GM18519 (cell line): ENCODE results near the gene DUS1L.

Experiments used
- ATAC-seq: cut with Tn5 transposase; IDR thresholded peaks from one replicate; pipeline ENCODE4 v1.9.1; 2021; ENCODE audit warnings: mild to moderate bottlenecking, moderate library complexity; ENCODE audit not compliant: unreplicated experiment, low FRiP score

DUS1L gene

DNA sequence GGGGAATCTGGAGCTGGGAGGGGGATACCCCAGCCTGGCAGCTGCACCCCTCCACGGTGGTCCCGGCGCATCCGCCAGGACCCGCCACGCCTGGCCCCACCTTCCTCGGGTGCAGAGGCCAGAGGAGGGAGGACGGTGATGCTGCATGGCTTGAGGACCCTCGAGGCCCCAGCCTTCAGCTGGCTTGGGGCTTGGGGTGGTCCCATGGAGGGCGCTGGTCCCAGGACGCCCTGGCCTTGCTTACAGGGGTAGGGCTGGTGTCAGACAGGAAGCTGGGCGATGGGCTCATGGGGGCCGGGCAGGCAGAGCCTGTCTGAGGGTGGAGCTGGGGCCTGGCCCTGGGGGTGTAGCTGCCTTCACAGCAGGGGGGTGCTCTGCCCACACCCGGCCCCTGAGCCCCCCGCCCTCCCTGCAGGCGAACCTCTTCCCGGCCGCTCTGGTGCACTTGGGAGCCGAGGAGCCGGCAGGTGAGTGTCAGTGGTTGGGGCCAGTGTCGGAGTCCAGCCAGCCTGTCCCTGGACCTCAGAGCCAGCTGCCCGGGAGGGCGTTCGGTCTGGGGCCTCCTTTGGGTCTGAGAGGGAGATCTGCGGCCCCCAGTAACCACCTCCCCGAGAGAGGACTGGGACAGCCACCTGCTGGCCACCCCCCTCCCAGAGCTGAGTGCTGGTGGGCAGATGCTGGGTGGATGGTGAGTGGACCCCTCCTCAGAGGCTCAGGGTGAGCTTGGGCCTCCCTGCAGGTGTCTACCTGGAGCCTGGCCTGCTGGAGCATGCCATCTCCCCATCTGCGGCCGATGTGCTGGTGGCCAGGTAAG is 49.3 kb downstream of the DUS1L start:
- ATAC-seq = no peak

DNA sequence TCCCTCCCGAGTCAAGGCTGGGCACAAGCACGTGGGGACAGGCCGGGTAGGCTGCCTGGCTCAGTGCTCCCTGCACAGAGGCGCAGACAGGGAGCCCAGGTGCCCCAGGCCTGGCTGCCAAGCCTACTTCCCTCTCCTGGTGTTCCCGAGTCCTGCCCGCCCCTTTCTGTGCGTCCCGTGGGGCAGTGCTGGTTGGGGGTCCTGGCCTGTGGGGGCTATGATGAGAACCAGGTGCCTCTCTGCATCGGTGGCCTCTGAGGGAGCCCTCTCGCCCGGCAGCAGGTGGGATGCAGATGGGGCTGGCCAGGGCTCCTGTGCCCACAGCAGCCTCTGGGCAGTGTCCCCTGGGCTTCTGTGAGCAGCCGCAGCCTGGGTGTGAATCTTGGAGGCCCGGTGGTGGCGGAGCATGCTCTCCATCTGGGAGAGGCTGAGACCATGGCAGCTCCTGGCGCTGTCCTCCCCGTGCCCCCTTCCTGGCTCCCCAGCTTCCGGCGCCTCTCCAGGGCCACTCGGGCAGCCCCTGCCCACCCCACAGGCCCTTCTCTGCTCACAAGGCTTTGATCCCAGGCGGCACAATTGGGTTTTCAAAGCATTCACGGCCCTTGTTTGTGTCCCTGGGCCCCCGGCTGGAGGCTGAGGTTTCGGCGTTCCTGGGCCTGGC is 50.2 kb downstream of the DUS1L start:
- no peak for ATAC-seq

DNA sequence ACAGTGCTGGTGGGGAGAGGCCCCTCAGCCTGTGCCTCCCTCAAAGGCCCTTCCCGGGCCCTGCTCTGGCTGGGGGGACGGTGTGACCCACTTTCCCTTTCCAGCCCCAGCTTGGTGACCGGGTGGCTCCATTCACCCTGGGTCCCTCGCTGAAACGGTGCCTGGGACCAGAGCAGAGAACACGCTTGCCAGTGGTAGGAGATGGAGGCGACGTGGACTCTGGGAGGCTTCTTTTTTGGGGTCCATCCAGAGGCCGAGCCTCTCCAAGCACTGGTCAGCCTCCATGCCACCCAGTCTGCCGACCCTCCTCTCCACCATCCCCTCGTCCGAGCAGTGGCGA is 50.7 kb downstream of the DUS1L start:
- no peak for ATAC-seq

DNA sequence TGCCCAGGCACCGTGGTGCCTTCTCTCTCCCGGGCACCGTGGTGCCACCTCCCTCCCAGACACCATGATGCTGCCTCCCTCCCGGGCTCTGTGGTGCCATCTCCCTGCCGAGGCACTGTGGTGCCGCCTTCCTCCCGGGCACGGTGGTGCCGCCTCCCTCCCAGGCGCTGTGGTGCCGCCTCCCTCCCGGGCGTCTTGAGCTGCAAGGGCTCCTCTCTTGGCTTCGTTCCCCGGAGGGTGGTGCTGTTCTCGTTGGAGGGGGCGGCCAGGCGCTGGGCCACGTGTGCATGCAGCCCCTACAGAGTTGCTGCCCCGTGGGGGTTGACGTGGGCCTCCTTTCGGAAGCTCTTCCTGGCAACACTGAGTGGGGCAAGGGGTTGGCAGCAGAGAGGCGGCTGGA is 51.2 kb downstream of the DUS1L start:
- no peak for ATAC-seq

DNA sequence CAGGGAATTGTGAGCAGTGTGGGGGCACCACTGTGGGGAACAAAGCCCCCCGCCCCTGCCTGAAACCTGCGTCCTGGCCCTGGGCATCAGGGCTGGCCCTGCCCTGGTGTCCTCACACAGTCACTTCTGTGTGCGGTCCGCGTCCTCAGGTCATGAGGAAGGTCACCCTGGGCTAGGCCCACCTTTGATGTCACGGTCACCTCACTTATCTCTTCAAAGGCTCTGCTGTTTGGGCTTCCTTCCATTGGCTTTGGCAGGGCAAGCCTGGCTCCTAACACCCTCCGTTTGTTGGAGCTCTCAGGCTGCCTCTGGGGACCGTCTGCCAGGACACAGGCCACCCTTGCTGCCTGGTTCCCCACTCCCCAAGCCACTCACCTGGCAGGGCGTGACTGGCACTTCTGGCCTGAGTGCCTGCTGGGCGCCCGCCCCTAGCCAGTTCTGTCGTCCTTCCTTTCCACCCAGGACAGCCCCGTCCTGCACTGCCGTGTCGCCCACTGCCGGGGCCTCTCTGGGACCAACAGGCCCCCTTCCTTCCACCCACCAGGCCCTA is 51.8 kb downstream of the DUS1L start:
- ATAC-seq = no peak

DNA sequence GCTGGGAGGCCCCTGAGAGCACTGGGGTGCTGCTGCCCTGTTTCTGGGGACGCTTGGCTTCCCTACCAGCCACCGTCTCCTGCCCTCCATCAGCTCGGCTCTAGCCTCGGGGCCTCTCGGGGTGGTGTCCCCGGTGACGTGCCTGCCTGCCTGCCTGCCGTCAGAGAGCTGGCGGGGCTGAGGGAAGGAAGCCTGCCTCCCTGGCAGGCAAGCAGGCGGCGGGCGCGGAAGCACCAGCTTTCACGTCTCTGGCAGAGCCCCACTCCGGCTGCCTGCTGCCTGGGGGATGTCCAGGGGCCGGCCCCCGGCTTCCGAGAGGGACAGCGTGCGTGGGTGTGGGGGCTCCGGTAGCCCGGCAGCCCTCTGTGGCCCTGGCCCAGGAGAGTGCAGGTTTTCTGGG is 52.3 kb downstream of the DUS1L start:
- ATAC-seq = no peak

DNA sequence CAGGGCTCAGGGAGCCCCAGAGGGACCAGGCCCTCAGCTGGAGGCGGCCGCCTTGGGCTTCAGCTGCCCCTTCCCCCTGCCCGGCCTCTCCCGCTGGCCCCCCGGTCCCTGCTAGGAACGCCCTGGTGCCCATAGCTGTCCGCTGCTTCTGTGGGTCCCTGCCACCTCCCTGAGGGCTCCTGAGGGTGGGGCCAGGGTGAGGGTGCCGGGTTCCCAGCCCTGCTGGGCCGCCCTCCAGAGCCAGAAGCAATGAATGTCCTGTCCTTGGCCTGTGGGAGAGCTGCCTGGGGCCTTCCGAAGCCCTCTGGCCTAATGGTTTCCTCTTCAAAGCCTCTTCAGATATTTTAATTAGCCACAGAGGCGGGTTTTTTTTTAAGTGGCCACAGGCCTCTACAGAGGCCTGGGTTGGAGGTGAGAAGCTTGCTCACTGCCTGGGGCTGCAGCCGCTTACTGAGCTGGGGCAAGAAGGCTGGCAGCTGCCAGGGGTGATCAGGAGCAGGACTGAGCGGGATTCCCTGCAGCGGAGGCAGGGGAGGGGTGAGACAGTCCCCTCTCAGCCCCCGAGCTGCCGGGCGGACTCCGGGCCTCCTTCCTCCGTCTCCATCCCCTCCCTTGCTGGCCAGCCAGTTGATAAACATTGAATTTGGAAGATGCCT is 52.8 kb downstream of the DUS1L start:
- no peak for ATAC-seq

DNA sequence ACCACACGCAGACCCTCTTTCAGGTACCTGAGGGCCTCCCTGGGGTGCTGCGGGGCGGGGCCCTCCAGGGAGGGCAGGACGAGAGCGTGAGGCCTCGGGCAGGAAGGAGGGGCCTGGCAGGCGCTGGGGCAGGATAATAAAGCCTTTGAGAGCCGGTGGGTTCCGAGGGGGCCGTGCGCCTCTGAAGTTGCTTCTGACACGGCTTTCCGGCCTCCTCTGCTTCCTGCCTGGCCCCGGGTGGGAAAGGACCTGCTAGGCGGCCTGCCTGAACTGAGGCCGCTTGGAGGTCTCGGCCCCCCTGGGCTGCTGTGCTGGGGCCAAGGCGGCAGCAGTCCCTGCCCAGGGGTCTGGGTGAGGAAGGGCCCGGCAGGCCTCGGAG is 53.4 kb downstream of the DUS1L start:
- ATAC-seq = no peak

DNA sequence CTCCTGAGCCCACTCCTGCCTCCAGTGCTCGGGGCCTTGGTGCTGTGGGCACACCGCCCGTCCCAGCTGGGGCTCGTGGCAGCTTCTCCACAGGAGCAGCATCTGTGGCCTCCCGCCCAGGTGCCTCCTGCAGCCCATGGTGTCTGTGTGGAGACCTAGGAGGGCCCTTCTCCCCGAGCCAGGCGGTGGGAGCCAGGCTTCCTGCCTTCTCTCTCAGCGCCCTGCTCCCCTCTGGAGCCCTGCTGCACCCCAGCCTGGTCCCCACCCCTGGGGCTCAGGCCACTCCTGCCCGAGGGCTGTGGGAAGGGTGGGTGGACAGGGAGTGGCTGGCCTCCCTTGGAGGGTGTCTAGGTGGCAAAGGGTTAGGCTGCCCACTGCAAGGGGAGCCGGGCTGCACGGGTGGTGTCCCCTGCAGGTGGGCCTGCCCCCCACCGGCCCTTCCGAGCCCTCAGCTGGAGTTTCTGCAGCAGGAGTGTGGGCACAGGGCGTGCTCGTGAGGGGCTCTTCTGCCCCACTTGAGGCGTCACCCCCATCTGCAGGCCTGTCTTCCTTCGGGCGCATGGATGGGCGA is 53.9 kb downstream of the DUS1L start:
- ATAC-seq = no peak

DNA sequence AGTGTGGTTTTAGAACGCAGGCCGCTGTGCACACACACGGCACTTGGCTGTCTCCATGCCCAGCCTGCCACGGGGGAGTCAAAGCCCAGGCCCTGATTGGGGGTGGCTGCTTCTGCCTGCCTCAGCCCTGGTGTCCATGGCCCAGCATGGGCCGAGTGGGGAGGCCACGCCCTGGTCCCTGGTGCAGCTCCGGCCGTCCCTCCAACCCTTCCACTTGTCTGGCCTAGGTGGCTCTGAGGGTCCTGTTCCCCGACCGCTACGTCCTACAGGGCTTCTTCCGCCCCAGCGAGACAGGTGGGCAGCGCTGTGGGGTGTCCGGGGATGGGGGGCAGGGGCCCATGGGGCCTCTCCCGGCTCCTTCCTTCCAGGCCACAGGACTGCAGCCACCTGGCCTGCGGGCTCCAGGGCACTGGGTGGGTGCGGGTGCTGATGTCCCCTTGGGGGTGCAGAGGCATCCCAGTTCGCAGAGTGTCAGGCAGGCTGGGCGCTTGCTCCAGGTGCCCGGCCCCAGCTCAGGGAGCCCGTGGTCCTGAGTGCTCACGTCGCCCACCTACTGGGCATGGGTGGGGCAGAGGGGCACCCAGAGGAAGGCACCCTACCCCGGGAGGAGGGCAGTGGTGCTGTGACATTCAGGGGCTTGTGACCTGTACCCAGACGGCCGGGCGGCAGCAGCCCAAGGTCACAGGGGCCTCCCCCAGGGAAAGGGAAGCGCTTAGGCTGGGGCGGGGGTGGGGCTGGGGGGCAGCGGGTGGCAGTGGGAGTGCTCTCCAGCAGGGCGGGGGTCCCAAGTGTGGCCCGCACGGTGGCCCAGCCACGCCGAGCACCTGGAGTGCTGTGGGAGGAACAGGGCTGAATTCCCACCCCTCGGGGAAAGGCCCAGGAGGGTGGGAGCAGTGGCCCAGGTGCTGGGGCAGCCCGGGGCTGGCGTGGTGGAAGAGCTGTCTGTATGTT is 54.8 kb downstream of the DUS1L start:
- no peak for ATAC-seq

DNA sequence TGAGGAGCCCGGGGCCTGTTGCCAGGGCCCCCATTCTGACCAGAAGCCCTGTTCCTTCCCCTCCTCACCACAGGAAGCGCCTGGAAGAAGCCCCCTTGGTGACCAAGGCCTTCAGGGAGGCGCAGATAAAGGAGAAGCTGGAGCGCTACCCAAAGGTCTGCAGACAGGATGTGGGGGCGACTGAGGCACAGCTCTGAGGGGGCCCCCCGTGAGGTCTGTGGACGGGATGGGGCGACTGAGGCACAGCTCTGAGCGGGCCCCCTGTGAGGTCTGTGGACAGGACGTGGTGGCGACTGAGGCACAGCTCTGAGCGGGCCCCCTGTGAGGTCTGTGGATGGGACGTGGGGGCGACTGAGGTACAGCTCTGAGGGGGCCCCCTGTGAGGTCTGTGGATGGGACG is 56.2 kb downstream of the DUS1L start:
- ATAC-seq = no peak

DNA sequence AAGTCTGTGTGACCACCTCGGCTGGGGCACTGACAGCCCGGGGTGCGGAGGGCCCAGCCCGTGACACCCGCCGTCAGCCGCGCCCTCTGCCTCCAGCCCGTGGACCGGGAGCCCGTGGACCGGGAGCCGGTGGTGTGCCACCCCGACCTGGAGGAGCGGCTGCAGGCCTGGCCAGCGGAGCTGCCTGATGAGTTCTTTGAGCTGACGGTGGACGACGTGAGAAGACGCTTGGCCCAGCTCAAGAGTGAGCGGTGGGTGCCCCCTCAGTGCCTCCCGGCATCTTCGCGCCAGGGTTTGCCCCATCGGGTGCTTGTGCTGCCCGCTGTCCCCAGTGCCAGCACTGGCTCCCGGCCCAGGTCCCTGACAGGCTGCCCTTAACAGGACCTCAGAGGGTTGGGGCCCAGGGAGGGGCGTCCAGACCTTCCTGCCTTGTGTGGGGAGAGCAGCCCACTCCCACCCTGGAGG is 56.6 kb downstream of the DUS1L start:
- ATAC-seq = no peak

DNA sequence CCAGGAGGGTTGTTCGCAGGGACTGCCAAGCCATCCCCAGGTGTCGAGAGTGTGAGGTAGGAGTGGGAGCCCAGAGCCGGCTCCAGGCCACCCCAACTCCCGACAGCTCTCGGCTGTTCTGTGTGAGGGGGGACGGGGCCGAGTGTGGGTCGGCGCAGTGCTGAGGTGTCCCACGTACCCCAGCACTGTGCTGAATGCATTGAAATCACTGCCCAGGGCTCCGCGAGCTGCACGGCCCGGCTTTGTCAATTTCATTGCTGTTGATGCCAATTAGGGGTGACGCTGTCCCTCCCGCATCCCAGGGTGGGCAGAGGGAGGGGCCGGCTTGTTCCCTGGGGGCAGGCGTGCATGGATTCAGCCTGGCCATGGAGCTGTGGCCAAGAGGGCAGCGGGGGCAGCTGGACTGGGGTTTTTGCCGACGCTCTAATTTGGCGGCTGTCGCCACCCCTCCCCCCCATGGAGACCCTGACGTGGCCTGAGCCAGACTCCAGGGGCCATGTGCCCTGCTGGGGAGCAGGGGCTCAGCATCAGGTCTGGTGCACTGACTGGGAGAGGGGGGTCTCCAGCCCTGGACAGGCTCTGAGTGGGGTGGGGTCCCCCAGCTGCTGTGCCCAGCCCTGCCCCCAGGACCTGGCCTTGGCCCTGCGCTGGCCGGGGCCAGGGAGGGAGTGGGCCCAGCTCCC is 57.2 kb downstream of the DUS1L start:
- no peak for ATAC-seq
